Calu3 (cell line): Measurements from ENCODE around the gene CYTIP. TPM values are rescaled to one million over a fixed set of nuclear protein-coding genes. Genes with fewer than 3 reads are reported as not detected.

Source experiments
- Bru-seq: library from RNA; stranded (reverse); fragments of 400-500 nt; gene quantifications from one replicate; lab custom pipeline; 2021; lab: Mats Ljungman, UMichigan
- BruChase-seq, 2 experiments: library from RNA; stranded (reverse); fragments of 400-500 nt; gene quantifications; one replicate each; lab custom pipeline; 2021; lab: Mats Ljungman, UMichigan
- BruUV-seq: library from RNA; stranded (reverse); fragments of 400-500 nt; replicated peaks from 2 replicates; lab custom pipeline; 2021; lab: Mats Ljungman, UMichigan
- CTCF ChIA-PET: fragments of 300-600 bp; sonication (Branson Sonifier 250); formaldehyde crosslinking; loops from one replicate; lab custom pipeline; 2022; ENCODE audit warnings: antibody characterized with exemption; lab: Charles Lee
- DNase-seq: peaks from one replicate; pipeline ENCODE4 v3.0.0; 2022
- H3K27ac Mint-ChIP-seq: one replicate; pipeline ENCODE4 v1.8.0; 2022; ENCODE audit warnings: mixed read lengths; ENCODE audit not compliant: unreplicated experiment
- H3K27me3 Mint-ChIP-seq: one replicate; pipeline ENCODE4 v1.8.0; 2022; ENCODE audit warnings: mixed read lengths; ENCODE audit not compliant: unreplicated experiment
- H3K36me3 Mint-ChIP-seq: one replicate; pipeline ENCODE4 v1.8.0; 2022; ENCODE audit warnings: mild to moderate bottlenecking, moderate library complexity, mixed read lengths; ENCODE audit not compliant: insufficient read depth, unreplicated experiment
- H3K4me1 Mint-ChIP-seq: one replicate; pipeline ENCODE4 v1.8.0; 2022; ENCODE audit warnings: mild to moderate bottlenecking, low read depth, mixed read lengths; ENCODE audit not compliant: unreplicated experiment
- H3K4me3 Mint-ChIP-seq: one replicate; pipeline ENCODE4 v1.8.0; 2022; ENCODE audit warnings: mild to moderate bottlenecking, low read depth, moderate library complexity, mixed read lengths; ENCODE audit not compliant: unreplicated experiment
- H3K9me3 Mint-ChIP-seq: one replicate; pipeline ENCODE4 v1.8.0; 2022; ENCODE audit warnings: low read depth, mixed read lengths; ENCODE audit not compliant: unreplicated experiment
- CTCF ChIP-seq: fragments of 200-600 bp; IDR thresholded peaks from one replicate; pipeline ENCODE4 v1.8.0; 2022; ENCODE audit warnings: antibody characterized with exemption; ENCODE audit not compliant: unreplicated experiment
- intact Hi-C: fragments of 100-400 bp; cut with micrococcal nuclease; formaldehyde crosslinking; loops from one replicate; pipeline ENCODE4 v1.10.0; 2022; ENCODE audit not compliant: unreplicated experiment
- long read RNA-seq: library from polyadenylated mRNA; stranded (forward); transcript quantifications from one replicate; pipeline ENCODE4 v2.0.0, GENCODE V29; 2022
- total RNA-seq: library from RNA; stranded (reverse); gene quantifications from 2 replicates; pipeline ENCODE4 v1.2.3, GENCODE V29; 2022

Gene CYTIP
- not detected in 2 replicates for total RNA-seq
- percentile 13 among the genes with signal in this experiment for Bru-seq, nascent RNA
- percentile 13 among the genes with signal in this experiment for BruChase-seq, experiment 1, labeled RNA remaining after a 6-hour chase
- percentile 8 among the genes with signal in this experiment for BruChase-seq, experiment 2, labeled RNA remaining after a 2-hour chase
- long read RNA-seq = 0 reads

- no peak for DNase-seq
- Mint-ChIP-seq H3K27me3 (no peaks in the 10 kb centered on the region), H3K4me1 (peaks cover 5% of the 10 kb centered on the region), H3K4me3 (no peak within 1 kb of the TSS), H3K9me3 (no peaks in the 10 kb centered on the region), H3K36me3 (no peaks in the 10 kb centered on the region), H3K27ac (no peak within 1 kb of the TSS)
- CTCF ChIA-PET = no interaction called here
- no peak for TF ChIP-seq CTCF
- intact Hi-C loops = no loop called here
- no TSS peak for BruUV-seq
Observed at GRCh38 chr2:157443795-157444640, at the start of gene CYTIP. Gene CYTIP (minus strand): TSS chr2:157444089. CDS start chr2:157444020, 69 bp downstream.

GRCh38 chr2:157492189-157492773 is 48.4 kb upstream of the CYTIP start:
- Mint-ChIP-seq H3K27ac (no peak overlapping the region), H3K27me3 (peaks cover 13% of the 10 kb centered on the region), H3K4me3 (no peak overlapping the region), H3K9me3 (no peaks in the 10 kb centered on the region), H3K4me1 (peaks cover 27% of the 10 kb centered on the region), H3K36me3 (no peaks in the 10 kb centered on the region)
- TF ChIP-seq CTCF = peak; percentile 49
- no TSS peak for BruUV-seq
- peak; percentile 76 for DNase-seq
- intact Hi-C loops = loop anchor here (1.0 to 10.0 kb wide), 2 partner anchors 253 to 518 kb away; no protein-coding TSS in a partner anchor
- CTCF ChIA-PET = interaction anchor here (0.6 to 1.5 kb wide), 5 partner anchors 105 to 1350 kb away, joined by 3 to 5 read pairs (median 3); no protein-coding TSS in a partner anchor

GRCh38 chr2:157489983-157490382 is 46.1 kb upstream of the CYTIP start:
- Mint-ChIP-seq H3K9me3 (no peaks in the 10 kb centered on the region), H3K36me3 (no peaks in the 10 kb centered on the region), H3K4me1 (peaks cover 38% of the 10 kb centered on the region), H3K4me3 (no peak overlapping the region), H3K27me3 (peaks cover 13% of the 10 kb centered on the region), H3K27ac (no peak overlapping the region)
- no peak for TF ChIP-seq CTCF
- no TSS peak for BruUV-seq
- DNase-seq = no peak
- CTCF ChIA-PET = no interaction called here
- intact Hi-C loops = loop anchor here (5.0 to 10.0 kb wide), 2 partner anchors 163 to 255 kb away; partner anchors contain the start of gene ERMN

- no peaks in the 10 kb centered on the region for H3K36me3 Mint-ChIP-seq
- H3K27ac Mint-ChIP-seq = no peak overlapping the region
- no peak overlapping the region for H3K4me3 Mint-ChIP-seq
- intact Hi-C loops = loop anchor here (5.0 kb wide), 1 partner anchor 162 kb away; the partner anchor contains the start of gene ERMN
- BruUV-seq = no TSS peak
- TF ChIP-seq CTCF = no peak
- H3K9me3 Mint-ChIP-seq = no peaks in the 10 kb centered on the region
- peak; percentile 63 for DNase-seq
- CTCF ChIA-PET = interaction anchor here (1.0 to 1.4 kb wide), 4 partner anchors 108 to 186 kb away, joined by 3 to 4 read pairs (median 4); no protein-coding TSS in a partner anchor
- peaks cover 13% of the 10 kb centered on the region for H3K27me3 Mint-ChIP-seq
- H3K4me1 Mint-ChIP-seq = peaks cover 38% of the 10 kb centered on the region
Observed at GRCh38 chr2:157488877-157489276, 45.0 kb upstream of the CYTIP start.
